Activated CD8-positive, alpha-beta T cell treated with anti-CD3 and anti-CD28 coated beads, Interleukin-2, amount 10 ng/mL, durations not matched to agents 7 days and 5 days (primary cell): ENCODE data around the gene SUPT5H. TPM values are rescaled to one million over a fixed set of nuclear protein-coding genes. Genes with fewer than 3 reads are reported as not detected.

Source experiments
- microRNA-seq: library from miRNA; unstranded; fragments of <30 nt; microRNA quantifications from one replicate; pipeline ENCODE4 v1.2.0, GENCODE V29; 2022
- total RNA-seq, 2 experiments: library from RNA; stranded (reverse); gene quantifications; one replicate each; pipeline ENCODE4 v1.2.3, GENCODE V29; 2021

Gene SUPT5H
- total RNA-seq, 2 experiments from 2014 or later = 144 to 147 TPM

Small RNAs within 50 kb of the gene (microRNA-seq; reads per million reads assigned to microRNA genes)
- not detected for gene MIR4530

Other genes with a start within 250 kb of the SUPT5H start
- gene NCCRP1, start 248.6 kb upstream of the SUPT5H start, total RNA-seq = not detected
- gene SYCN, start 241.3 kb upstream of the SUPT5H start, total RNA-seq = not detected
- not detected for gene IFNL3, start 200.6 kb upstream of the SUPT5H start, total RNA-seq
- gene IFNL4, start 196.7 kb upstream of the SUPT5H start, total RNA-seq = not detected
- not detected for gene IFNL2, start 177.2 kb upstream of the SUPT5H start, total RNA-seq
- under 1 TPM in 1 of 2 experiments, not detected in 1; 0.29 TPM for gene IFNL1, start 149.2 kb upstream of the SUPT5H start, total RNA-seq
- gene LRFN1, start 124.7 kb upstream of the SUPT5H start, total RNA-seq = 1 to 10 TPM; 8.0 to 8.3 TPM
- 100 to 1,000 TPM; 471 to 482 TPM for gene GMFG, start 109.5 kb upstream of the SUPT5H start, total RNA-seq
- 10 to 100 TPM; 43.7 to 44.5 TPM for gene SAMD4B, start 103.2 kb upstream of the SUPT5H start, total RNA-seq
- gene PAF1, start 54.5 kb upstream of the SUPT5H start, total RNA-seq = 10 to 100 TPM; 48.2 to 48.9 TPM
- gene MED29, start 54.2 kb upstream of the SUPT5H start, total RNA-seq = 10 to 100 TPM; 32.6 to 39.3 TPM
- gene ZFP36, start 38.7 kb upstream of the SUPT5H start, total RNA-seq = 10 to 100 TPM; 72.4 to 91.4 TPM
- gene PLEKHG2, start 32.9 kb upstream of the SUPT5H start, total RNA-seq = 10 to 100 TPM; 64.4 to 68.5 TPM
- 1,000 to 10,000 TPM; 2,100 to 2,157 TPM for gene RPS16, start 9.6 kb upstream of the SUPT5H start, total RNA-seq
- gene TIMM50, start 35.3 kb downstream of the SUPT5H start, total RNA-seq = 10 to 100 TPM; 56.1 to 65.9 TPM
- gene DLL3, start 53.4 kb downstream of the SUPT5H start, total RNA-seq = under 1 TPM; 0.26 to 0.29 TPM
- not detected for gene SELENOV, start 69.6 kb downstream of the SUPT5H start, total RNA-seq
- gene EID2B, start 87.3 kb downstream of the SUPT5H start, total RNA-seq = 1 to 10 TPM; 4.1 to 4.3 TPM
- gene EID2, start 94.6 kb downstream of the SUPT5H start, total RNA-seq = 10 to 100 TPM; 18.9 to 19.9 TPM
- not detected for gene LGALS13, start 156.9 kb downstream of the SUPT5H start, total RNA-seq
- not detected for gene LGALS16, start 210.3 kb downstream of the SUPT5H start, total RNA-seq